ENCODE measurements around the gene USB1. TPM values are rescaled to one million over a fixed set of nuclear protein-coding genes. Genes with fewer than 3 reads are reported as not detected.

Gene USB1
- total RNA-seq, 1 donor from 2014 or later, result 35.2 TPM

- peaks cover 62% of the 10 kb centered on the region for H3K4me1 ChIP-seq
- H3K36me3 ChIP-seq, result peaks cover 39% of the 10 kb centered on the region
- no peaks in the 10 kb centered on the region for H3K27me3 ChIP-seq (ENCODE audit: low read depth)
- H3K9me3 ChIP-seq (replicated peaks), result no peaks in the 10 kb centered on the region
- DNase-seq, result no peak
- intact Hi-C loops (cut with micrococcal nuclease), result no loop called here
- H3K4me3 ChIP-seq, result no peak overlapping the region
- H3K27ac ChIP-seq (replicated peaks), result peak overlapping the region; percentile 86
- TF ChIP-seq CTCF (IDR thresholded peaks at IDR 0.05; ENCODE audit: borderline replicate concordance), result no peak
Measured at GRCh38 chr16:58046054-58046881, 45.1 kb downstream of the USB1 start.

GRCh38 chr16:58046936-58047335 is 45.7 kb downstream of the USB1 start:
- Histone ChIP-seq H3K27me3 (ENCODE audit: low read depth) (no peaks in the 10 kb centered on the region), H3K4me3 (no peak overlapping the region), H3K27ac (replicated peaks) (peak overlapping the region; percentile 86), H3K4me1 (peaks cover 62% of the 10 kb centered on the region), H3K9me3 (replicated peaks) (no peaks in the 10 kb centered on the region), H3K36me3 (peaks cover 32% of the 10 kb centered on the region)
- TF ChIP-seq CTCF (IDR thresholded peaks at IDR 0.05; ENCODE audit: borderline replicate concordance), result no peak
- DNase-seq, result no peak
- intact Hi-C loops (cut with micrococcal nuclease), result no loop called here

- Histone ChIP-seq H3K36me3 (peaks cover 24% of the 10 kb centered on the region), H3K27me3 (ENCODE audit: low read depth) (no peaks in the 10 kb centered on the region), H3K4me3 (no peak overlapping the region), H3K27ac (replicated peaks) (peak overlapping the region; percentile 86), H3K9me3 (replicated peaks) (no peaks in the 10 kb centered on the region), H3K4me1 (peaks cover 62% of the 10 kb centered on the region)
- intact Hi-C loops (cut with micrococcal nuclease), result no loop called here
- peak; percentile 8 for TF ChIP-seq CTCF (IDR thresholded peaks at IDR 0.05; ENCODE audit: borderline replicate concordance)
- no peak for DNase-seq
Measured at GRCh38 chr16:58047557-58048348, 46.5 kb downstream of the USB1 start.

GRCh38 chr16:58048494-58049231 is 47.5 kb downstream of the USB1 start:
- no peak for TF ChIP-seq CTCF (IDR thresholded peaks at IDR 0.05; ENCODE audit: borderline replicate concordance)
- Histone ChIP-seq H3K4me3 (no peak overlapping the region), H3K27me3 (ENCODE audit: low read depth) (no peaks in the 10 kb centered on the region), H3K27ac (replicated peaks) (peak overlapping the region; percentile 86), H3K36me3 (peaks cover 15% of the 10 kb centered on the region), H3K4me1 (peaks cover 61% of the 10 kb centered on the region), H3K9me3 (replicated peaks) (no peaks in the 10 kb centered on the region)
- no peak for DNase-seq
- intact Hi-C loops (cut with micrococcal nuclease), result no loop called here

Measured in left ventricle myocardium inferior (tissue), 1 donor.